Inflammatory macrophage treated with lipopolysaccharide for 4 hours (primary cell): ENCODE results near the gene ECHDC3.
A peak's percentile ranks its signal among the peaks of the same experiment; 100 is the strongest.
"Not testable (repeated sequence)": the region's sequence is repeated elsewhere in the genome, so short reads cannot be mapped to it uniquely, and the experiment has no call there.

Source experiments
- DNase-seq: peaks from one replicate; pipeline ENCODE4 v3.0.0-alpha.2; 2020

The ECHDC3 gene

DNA sequence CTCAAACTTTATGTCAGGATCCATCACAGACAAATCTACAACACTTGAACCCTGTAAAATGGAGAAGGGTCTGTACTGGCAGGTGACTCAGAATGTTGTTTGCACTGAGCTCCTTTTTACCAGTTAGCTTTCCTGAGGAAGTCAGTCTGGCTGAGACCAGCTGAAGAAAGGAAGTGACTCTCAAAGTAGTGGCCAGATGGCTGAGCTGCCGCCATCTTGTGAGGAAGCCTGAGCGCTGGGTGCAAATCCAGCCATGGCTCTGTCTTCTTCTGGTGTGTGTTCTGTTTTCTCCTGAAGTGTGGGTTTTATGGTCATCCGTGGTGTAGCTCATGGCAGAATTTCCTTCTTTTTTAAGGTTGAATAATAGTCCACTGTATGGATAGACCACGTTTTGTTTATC, 25.5 kb upstream of the ECHDC3 start:
- no peak for DNase-seq

DNA sequence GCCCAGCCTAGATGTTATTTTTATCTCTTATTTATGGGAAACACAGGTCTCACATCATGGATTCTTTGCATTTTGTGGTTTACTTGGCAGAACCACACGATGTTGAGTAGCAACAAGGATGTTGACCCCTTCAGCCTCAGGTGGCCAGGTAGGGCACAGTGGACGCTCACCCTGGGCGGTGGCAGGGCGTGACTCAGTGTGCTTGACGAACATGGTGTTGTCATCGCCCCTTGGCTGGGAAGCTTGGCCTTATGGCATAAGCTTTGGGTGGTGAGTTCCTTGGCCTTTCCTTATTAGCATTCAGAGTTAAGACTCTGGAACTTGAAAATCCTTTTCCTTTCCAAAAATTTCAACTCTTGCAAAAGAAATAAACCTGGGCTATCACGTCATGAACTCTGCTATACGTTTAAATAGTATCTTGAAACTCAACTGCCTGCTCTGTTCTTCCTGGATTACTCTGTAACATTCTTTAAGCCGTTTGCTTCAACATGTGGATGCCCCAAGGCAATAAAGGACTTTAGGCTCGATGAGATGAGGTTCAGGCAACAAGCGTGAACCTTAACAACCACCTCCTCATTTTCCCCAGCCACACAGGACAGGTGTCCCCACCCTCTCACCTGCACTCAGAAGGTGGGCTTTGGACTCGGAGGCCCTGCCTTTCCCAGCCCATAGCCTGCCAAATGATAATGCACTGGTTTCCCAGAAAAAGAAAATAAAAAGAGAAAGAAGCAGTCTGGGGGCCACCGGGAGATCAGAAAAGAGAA, 22.5 kb upstream of the ECHDC3 start:
- DNase-seq: peak; percentile 62

DNA sequence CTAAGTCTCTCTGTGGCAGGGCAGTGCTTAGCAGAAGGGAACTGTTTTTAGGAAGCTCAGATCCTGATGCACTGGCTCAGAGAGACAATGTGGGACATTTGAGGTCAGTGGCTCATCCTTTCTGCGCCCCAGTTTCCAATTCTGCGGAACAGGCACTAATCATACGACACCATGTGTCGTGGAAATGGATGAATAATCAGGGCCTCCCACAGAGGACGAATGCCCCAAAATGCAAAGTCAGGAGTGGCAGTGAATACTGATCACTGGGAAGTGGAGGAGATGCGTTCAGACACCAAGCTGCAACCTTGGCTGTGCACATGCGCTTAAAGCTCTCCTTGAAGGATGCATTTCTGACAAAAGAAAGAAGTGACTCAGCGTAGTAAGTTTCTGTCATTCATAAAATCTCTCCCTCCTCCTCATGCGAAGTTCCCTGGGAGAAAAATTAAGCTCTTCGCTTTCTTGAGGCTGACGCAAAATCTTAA, 21.9 kb upstream of the ECHDC3 start:
- peak; percentile 97 for DNase-seq

DNA sequence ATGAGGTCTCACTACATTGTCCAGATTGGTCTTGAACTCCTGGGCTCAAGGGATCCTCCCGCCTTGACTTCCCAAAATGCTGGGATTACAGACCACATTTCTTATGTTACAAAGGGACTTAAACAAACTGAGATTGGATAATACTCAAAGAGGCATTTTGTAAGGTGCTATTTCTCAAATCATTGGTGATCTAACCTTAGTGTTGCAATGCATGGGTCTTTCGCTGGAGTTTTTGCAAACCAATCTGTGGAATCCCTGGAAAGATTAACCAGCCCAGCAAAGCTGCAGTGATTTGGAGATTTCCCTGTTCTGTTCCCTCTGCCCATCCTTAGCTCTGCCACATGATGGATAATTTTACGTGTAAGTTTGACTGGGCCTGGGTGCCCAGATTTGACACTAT, 20.4 kb upstream of the ECHDC3 start:
- DNase-seq: peak; percentile 95

DNA sequence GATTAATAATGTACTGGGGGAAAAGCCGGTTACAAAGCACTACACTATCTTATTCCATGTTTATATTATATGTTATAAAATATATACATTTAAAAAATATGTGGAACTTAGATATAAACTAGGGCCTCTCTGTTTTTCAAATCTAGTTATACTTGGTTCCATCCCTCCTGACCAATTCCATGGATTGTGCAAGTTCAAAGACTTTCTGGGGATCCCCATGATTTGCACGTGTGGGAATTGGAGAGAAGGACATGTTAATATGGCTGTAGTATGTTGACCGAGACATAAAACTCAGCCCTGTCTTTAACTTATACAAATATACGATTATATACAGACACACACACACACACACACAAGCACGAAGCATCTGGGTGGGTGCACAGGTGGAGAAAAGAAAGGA, 18.8 kb upstream of the ECHDC3 start:
- no peak for DNase-seq

DNA sequence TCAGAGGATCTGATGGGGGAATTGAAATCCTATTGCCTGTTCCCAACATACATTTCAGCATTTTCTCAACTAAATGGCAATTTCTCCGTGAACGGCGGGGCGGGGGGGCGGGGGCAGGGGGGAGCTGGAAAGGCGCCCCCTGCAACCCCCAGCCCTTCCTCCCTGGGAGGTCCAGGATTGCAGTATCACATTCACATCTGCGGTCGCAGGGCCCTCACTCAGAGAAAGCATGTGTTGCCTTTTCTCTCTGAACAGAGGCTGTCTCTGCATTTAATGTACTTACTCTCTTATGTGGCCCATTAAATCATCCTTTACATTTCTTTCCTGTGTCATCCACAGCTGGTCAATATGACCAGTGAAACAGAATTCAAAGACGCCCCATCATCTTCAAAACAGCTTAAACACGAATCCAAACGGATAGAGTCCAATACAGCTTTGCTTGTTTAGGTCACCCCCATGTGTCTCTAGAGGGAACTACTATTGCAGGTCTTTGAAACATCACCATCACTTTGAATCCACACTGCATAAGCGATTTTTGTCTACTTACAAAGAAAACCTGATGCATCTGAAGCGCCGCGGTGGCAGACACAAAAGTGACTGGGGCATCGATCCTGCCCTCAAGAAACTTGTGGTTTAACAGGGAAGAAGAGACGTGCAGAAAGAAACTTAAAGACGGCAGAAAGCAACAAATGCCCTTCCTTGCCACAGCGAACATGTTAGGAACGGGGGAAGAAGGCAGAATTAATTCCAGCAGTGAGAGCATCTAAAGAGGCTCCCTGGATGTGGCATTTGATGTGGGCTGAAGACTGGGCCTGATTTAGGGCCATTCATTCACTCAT, 17.0 kb upstream of the ECHDC3 start:
- peak; percentile 69 for DNase-seq

DNA sequence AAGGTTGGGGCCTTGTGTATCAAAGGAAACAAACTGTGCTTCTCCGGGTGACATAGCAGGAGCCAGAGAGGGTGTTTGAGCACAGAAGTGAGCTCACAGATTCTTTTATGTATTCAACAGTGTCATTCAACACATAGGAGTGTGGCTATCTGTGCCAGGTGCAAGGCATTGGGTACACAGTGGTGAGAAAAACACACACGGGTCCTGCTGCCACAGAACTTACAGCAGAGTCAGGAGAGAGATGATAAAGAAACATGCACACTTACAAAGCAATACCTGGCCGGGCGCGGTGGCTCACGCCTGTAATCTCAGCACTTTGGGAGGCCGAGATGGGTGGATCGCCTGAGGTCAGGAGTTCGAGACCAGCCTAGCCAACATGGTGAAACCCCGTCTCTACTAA, 16.3 kb upstream of the ECHDC3 start:
- DNase-seq: no peak

DNA sequence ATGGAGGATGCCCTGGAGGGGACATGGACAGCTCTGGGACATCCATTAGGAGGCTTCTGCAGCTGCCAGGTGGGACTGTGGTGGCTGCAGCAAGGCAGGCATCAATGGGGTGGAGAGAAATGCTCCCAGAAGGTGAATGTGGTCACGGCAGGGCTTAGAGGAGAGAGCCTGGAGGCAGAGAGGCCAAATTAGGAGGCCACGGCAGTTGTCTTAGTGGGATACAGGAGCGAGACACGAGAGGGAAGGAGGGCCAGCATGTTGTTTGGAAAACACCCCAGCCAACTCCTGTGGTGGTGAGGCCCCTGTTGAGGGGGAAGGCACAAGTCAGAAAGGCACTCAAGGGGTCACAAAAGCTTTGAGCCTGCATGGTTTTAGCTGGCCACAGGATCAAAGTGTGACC, 14.6 kb upstream of the ECHDC3 start:
- no peak for DNase-seq

DNA sequence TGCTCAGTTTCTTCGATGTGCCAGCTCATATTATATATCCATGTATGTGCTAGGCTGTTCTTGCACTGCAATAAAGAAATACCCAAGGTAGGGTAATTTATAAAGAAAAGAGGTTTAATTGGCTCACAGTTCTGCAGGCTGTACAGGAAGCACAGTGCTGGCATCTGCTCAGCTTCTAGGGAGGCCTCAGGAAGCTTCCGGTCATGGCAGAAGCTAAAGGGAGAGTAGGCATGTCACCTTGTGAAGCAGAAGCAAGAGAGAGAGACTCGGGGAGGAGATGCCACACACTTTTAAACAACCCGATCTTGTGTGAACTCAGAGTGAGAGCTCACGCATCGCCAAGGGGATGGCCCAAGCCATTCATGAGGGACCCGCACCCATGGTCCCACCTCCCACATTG, 13.8 kb upstream of the ECHDC3 start:
- no peak for DNase-seq

DNA sequence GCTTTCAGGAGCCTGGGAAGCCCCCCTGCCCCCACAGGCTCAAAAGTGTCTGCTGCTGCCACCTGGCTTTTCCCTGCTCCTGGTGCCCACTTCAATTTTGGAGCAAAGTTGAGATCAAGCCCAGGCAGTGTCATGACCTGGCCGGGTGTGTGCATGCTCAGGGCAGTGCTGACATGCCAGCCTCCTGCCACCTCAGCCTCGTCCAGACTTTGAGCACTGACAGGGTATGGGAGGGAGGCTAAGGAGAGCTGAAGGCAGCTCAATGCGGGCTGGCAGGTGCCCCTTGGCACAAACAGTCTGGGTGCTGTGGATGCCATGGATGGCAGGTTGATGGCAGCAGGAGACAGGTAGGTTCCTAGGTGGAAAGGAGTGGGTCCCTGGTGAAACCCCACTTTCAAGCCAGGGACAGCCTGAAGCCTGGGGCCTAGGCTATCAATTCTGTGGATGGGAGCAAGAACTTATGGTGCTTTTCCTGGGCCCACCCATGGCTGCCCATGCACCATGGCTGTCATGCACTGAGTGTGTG, 12.3 kb upstream of the ECHDC3 start:
- DNase-seq: no peak

DNA sequence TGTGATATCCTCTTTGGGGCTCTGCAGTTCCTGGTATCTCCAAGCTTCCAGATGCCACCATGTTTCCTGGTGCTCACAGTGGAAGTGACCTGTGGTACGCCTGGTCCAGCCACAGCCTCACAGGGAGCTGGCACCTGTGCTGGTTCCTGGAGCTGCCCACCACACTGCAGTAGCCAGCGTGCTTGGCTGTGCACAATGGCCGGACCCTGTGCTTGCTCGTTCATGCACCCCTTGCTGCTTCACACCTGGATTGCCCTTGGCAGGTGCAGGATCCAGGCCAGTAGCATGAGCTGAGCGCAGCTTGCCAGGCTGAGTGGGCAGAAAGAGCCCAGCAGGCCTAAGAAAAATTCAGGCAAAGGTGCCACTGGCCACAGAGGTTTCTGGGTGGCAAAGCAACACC, 11.4 kb upstream of the ECHDC3 start:
- no peak for DNase-seq

DNA sequence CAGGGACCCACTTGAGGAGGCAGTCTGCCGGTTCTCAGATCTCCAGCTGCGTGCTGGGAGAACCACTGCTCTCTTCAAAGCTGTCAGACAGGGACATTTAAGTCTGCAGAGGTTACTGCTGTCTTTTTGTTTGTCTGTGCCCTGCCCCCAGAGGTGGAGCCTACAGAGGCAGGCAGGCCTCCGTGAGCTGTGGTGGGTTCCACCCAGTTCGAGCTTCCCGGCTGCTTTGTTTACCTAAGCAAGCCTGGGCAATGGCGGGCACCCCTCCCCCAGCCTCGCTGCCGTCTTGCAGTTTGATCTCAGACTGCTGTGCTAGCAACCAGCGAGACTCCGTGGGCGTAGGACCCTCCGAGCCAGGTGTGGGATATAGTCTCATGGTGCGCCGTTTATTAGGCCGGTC, 5.4 kb upstream of the ECHDC3 start:
- DNase-seq: not testable (repeated sequence)

DNA sequence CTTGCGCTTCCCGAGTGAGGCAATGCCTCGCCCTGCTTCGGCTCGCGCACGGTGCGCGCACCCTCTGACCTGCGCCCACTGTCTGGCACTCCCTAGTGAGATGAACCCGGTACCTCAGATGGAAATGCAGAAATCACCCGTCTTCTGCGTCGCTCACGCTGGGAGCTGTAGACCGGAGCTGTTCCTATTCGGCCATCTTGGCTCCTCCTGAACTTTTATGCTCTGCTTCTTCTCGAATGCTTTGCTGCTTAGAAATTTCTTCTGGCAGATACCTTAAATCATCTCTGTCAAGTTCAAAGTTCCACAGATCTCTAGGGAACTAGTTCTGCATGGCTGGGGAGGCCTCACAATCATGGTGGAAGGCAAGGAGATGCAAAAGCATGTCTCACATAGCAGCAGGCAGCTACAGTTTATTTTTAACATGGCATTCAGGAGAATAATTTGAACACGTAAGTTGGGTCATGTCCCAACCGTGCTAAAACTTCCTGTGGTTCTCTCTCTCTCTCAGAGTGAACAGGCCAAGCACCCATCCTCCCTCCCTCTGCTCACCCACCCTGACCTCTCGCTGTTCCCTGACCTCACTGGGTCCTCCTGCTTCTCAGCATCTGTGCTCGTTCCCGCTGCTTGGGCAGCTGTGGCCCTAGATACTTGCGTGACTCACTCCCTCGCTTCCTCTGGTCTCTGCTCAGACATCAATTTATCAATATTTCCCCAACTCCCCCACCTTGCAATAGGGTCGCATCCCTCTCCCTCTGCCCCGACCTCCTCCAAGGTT, 4.7 kb upstream of the ECHDC3 start:
- DNase-seq: not testable (repeated sequence)

DNA sequence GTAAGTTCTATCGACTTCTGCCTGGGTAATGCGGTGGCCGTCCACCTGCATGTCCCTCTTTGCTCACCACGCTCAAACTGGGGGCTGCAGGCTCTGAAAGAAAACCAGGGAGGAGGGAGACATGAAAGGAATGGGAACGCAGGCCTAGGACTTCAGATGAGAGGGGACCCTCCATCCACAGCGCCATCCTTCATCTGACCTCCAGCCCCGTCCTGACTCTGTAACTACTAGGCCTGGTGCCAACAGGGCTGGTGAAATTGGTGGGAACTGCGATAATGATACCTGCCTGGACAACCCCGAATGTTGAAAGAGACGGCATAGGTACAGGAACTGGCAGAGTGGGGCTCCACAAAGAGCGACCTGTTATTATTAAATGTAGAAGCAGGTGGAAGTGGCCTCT, 1.3 kb upstream of the ECHDC3 start:
- DNase-seq: no peak

DNA sequence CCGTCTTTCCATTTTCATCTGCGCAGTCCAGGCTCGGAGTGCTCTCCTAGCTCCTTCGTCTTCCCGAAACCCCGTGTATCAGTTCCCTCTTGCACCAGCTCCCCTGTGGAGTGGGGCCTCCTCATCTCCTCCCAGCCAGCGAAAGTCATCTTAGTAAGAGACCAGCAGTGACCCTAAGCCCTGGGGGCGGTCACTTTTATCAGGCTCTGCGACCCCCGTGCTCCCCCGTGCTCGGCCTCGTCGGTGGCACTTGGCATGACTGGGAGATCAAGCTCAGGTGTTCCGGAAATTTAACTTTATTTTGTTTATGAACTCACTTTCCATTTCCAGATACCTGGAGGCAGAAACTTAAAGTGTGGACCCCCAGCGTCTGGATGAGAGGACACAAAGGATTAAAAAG, 574 bp upstream of the ECHDC3 start:
- no peak for DNase-seq

DNA sequence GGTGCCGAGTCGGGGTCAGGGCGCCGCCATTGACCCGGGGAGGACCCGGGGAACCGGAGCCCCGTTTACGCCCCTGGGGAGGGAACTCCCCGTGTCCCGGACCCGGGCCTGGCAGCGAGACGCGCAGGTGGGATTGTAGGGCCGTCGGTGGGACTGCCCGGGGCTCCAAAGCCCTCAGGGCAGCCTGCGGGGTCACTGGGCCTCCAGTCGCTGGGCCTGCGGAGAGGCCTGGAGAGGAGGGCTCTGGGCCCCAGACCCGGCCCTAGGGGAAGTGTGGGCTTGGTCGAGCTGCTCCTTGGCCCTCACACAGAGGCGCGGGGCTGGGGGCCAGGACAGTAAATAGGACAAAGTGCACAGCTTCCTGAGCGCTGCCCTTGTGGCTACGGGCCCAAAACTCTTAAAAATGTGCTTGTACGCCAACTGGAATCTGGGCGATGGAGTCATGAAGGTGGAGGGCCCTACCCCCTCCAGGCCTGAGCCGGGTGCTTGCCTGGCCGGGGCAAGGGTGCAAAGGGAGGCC, 657 bp downstream of the ECHDC3 start:
- no peak for DNase-seq

DNA sequence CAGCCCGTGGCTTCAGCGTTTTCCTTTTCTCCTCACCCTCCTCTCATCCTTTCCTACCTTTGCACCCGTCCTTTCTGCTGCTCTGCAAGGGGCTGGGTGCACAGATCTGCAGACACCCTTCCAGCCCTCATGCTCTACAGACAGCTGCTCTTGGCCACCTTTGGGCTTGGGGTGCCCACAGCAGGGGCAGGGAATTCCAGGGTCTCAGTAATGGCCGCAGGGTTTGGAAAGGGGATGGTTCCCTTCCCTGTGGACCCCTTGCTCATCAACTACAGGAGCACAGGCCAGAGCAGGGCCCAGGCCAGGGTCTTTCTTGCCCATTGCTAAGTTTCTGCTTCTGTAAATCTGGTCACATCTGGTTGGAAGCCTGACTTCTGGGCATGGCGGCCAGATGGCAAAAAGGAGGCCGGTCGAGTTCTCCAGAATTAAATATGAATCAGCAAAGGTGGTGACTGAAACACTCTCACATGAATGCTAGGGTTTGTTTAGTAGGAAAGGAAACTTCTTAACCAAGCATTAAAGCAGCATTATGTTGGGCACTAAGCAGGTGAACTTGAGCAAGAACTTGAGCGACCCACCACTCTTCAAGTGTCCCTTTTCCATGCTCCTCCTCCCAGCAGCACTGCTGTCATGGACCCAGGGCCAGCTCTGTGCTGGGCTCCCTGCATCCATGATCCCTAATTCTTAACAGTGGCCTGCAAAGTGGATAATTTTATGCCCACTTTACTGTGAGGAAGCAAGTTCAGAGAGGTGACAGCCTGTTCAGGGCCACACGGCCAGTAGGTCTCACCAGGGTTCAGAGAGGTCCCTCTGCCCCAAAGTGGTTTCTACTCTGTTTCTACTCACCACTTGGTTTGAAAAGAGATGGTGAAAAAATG, 1.5 kb downstream of the ECHDC3 start:
- DNase-seq: no peak

DNA sequence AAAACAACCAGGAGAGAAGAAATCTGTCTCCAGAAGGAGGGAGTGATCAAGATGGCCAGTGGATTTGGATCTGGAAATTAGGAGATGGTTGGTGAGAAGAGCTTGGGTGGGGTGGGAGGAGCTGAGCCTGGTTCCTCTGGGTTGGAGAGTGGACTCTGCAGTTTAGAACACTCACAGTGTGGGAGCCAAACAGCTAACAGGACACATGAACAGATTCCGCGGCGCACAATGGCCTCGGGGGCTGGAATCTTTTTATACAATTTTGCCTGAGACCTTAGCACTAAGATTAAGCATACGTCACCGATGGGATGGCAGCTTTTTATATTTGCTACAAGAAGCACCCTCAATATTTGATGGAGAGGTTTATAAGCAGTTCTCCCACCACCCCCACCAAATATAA, 2.9 kb downstream of the ECHDC3 start:
- no peak for DNase-seq

DNA sequence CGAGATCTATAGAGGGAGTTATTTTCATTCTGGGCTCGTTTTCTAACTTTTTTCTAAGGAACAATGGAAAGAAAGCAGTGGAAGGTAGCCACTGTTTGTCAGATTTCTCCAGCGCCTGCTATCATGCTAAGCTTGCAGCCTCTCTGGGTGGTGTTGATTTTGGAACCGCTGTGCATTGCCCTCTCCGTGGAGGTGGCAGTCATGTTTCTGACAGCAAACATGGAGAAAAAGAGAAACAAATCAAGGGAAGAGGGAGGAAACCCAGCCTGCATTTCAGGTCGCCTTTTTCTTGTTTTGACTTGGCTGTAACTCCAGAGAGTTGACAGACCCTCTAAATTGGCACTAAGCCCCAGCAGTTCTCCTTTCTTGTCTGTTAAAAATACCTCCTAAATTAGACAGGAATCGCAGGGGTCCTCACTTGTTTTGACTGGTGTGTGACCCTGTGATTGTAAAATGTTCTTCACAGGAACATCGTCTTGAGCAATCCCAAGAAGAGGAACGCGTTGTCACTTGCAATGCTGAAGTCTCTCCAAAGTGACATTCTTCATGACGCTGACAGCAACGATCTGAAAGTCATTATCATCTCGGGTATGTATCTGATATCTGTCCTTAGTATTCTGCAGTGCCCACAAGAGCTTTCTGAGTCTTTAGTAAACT, 4.8 kb downstream of the ECHDC3 start:
- DNase-seq: peak; percentile 84

DNA sequence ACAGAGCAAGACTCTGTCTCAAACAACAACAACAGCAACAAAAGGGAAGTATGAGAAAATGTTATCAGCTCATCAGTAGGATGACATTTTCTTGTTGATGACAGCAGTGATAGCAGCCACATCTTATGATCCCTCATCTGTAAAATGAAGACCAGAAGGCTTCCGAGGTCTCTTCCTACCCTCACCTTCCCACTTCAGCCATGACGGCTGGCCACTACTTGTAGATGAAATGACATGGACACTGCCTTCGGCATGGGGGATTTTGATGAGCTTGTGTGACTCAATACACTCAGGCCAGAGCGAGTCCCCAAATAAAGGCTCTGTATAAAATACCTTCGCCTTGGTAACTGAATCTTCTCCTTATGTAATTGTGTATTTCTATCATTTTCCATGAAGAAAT, 6.7 kb downstream of the ECHDC3 start:
- no peak for DNase-seq

DNA sequence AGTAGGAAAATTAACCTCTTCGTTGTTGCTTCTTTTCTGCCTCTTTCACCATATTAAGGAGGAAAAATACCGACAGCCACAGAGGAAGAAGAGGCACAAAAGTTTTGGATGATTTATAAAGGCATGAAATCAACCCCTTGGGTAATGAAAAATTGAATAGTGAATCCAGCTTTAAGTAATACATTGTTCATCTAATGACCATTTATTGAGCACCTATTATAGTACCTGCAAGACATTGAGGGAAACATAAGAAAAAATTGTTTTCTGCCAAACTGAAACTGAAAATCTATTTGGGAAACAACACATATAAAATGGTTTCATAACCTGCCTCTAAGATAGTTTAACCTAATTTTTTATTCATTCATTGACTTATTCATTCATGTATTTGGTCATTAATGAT, 8.2 kb downstream of the ECHDC3 start:
- DNase-seq: no peak
